Large intestine (tissue), 3 donors: Measurements from ENCODE around the gene CACNB1. TPM values are rescaled to one million over a fixed set of nuclear protein-coding genes. Genes with fewer than 3 reads are reported as not detected.
A peak's percentile ranks its signal among the peaks of the same experiment; 100 is the strongest.
"Not testable (repeated sequence)": the region's sequence is repeated elsewhere in the genome, so short reads cannot be mapped to it uniquely, and the experiment has no call there.

Experiments used
- DNase-seq, 2 donors: peaks; one replicate each; pipeline versions ENCODE4 v3.0.0 to v3.0.0-alpha.2; 2013
- H3K27ac ChIP-seq: one replicate; pipeline ENCODE4 v1.5.1; 2013; ENCODE audit warnings: low read length
- H3K27me3 ChIP-seq: 2 replicates; pipeline ENCODE4 v1.6.1; 2013; ENCODE audit warnings: low read length; ENCODE audit not compliant: control insufficient read depth, insufficient read depth
- H3K36me3 ChIP-seq: 2 replicates; pipeline ENCODE4 v1.6.1; 2013; ENCODE audit warnings: low read length; ENCODE audit not compliant: control insufficient read depth, insufficient read depth
- H3K4me1 ChIP-seq: one replicate; pipeline ENCODE4 v1.6.1; 2013; ENCODE audit warnings: low read length; ENCODE audit not compliant: control insufficient read depth, insufficient read depth
- H3K4me3 ChIP-seq: one replicate; pipeline ENCODE4 v1.5.1; 2013; ENCODE audit warnings: low read length
- H3K9me3 ChIP-seq: one replicate; pipeline ENCODE4 v1.6.1; 2013; ENCODE audit warnings: mild to moderate bottlenecking, low read depth, low read length, moderate library complexity; ENCODE audit not compliant: control insufficient read depth
- WGBS: methylation state at CpG from one replicate; pipeline ENCODE4 v1.1.5; 2013; ENCODE audit warnings: low lambda C conversion rate; ENCODE audit not compliant: insufficient coverage; 5-methylcytosine and 5-hydroxymethylcytosine counted together
- polyA plus RNA-seq: library from polyadenylated mRNA; unstranded; fragments of 120-200 nt; gene quantifications from one replicate; pipeline ENCODE4 v1.2.1, GENCODE V29; 2013

The CACNB1 gene
- polyA plus RNA-seq, 1 donor = 5.5 TPM

DNA sequence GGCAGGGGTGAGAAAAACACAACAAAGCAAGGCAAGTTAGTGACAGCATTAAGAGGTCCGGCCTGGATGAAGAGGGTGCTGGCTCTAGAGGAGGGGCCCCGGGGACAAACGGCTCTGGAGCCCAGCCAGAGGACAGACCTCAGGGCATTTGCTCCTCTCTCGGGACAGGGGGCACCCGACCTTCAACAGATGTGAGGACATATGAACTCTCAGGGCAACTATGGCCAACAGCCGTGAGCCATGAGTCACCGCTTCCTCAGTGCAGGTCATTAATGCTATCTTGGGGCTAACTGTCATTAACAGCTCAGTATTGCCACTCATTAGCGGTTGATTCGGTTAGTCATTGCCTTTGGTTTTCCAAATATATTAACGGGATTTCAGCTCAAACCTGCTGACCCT, 21.8 kb downstream of the CACNB1 start:
- H3K27me3 ChIP-seq = no peaks in the 10 kb centered on the region
- WGBS = no CpG with 5 or more reads among the region's 10 CpGs
- H3K4me3 ChIP-seq = no peak overlapping the region
- H3K4me1 ChIP-seq = no peaks in the 10 kb centered on the region
- H3K36me3 ChIP-seq = peaks cover 6% of the 10 kb centered on the region
- no peak for DNase-seq
- H3K27ac ChIP-seq = no peak overlapping the region
- no peaks in the 10 kb centered on the region for H3K9me3 ChIP-seq

DNA sequence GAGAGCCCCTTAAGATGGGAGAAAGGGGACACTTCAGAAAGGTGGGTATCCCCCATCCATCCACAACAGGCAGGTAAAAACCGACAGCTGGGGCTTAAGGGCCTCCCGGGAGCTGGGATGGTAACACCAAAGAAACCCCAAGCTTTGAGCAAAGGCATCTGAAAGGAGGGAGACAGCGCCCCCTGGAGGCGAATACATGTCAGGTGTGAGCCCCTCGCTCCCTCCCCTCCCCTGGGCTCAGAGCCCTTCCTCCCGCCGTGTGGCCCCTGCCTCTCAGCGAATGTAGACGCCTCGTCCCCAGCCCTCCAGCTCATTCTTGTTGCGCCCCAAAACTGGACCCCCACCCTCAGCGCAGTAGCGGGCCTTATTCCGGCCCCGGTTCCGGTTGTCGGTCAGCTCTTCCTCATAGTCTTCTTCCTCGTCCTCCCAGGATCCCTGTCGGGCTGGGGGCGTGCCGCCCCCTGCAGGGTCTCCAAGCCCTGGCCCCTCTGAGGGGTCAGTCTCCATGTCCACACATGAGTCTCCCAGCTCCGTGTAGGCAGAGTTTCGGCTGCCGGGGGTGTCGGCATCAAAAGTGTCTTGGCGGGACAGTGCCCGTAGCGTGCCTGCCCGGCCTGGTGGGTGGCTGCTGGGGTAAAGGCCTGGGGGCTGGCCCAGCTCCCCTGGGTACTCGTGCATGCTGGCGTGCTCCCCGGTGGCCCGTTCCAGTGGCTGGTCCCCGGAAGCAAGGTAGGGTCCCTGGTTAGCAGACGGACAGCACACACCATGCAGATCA, 22.4 kb downstream of the CACNB1 start:
- Histone ChIP-seq H3K27ac (no peak overlapping the region), H3K4me1 (no peaks in the 10 kb centered on the region), H3K9me3 (no peaks in the 10 kb centered on the region), H3K36me3 (peaks cover 6% of the 10 kb centered on the region), H3K27me3 (no peaks in the 10 kb centered on the region), H3K4me3 (no peak overlapping the region)
- peak in 1 of 2 donors; percentile 40 for DNase-seq
- WGBS = no CpG with 5 or more reads among the region's 35 CpGs

DNA sequence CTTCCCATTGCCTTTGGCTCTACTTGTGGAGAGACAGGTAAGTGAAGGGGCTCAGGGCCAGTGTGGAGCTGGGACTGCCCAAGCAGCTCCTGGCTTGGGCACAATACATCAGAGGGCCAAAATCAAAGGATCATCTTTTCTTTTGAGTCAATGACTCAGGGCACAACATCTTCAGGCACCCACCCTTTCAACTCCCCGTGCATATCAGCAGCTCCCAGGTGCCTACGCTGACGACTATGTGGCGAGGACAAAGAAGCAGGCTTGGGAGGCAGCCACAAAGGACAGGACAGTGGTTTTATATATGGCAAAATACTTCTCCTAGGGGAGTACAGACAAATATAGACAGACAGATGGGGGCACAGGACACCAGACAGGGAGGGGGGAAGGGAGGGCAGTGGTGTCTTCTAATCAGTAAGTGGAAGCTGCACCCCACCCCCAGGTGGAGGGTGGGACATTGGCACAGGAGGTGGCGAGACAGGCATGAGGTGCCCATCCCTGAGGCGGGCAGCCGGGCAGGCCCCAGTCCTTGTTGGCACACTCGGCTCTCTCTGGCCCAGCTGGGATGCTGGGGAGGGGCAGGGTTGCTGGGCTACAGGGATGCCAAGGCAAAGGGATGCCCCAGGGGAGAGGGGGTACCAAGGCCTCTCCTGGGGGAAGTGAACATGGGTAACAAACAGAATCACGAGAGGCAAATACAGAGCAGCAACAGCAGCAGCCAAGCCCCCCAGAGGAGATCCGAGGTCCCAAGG, 23.8 kb downstream of the CACNB1 start:
- WGBS = 100% methylated on average over 1 of the region's 10 CpGs
- Histone ChIP-seq H3K27me3 (no peaks in the 10 kb centered on the region), H3K4me1 (no peaks in the 10 kb centered on the region), H3K36me3 (peaks cover 6% of the 10 kb centered on the region), H3K9me3 (no peaks in the 10 kb centered on the region), H3K27ac (no peak overlapping the region), H3K4me3 (no peak overlapping the region)
- no peak for DNase-seq

DNA sequence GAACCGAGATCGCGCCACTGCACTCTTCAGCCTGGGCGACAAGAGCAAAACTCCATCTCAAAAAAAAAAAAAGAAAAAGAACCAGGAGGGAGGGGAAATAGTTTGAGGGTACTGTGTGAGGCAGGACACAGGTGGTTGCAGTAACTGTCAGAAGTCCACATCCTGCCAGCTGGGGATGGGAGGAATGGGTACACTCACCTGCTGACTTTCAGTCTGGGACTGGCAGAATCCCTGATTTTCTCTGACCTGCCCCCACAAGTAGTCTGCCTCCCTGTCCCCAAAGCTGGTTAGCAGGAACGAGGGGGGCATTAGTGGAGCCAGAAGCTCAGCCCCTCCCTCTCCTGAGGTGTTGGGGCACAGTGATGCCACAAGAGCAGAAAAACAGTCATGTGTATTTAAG, 24.4 kb downstream of the CACNB1 start:
- Histone ChIP-seq H3K36me3 (peaks cover 6% of the 10 kb centered on the region), H3K4me1 (no peaks in the 10 kb centered on the region), H3K27me3 (no peaks in the 10 kb centered on the region), H3K27ac (no peak overlapping the region), H3K4me3 (no peak overlapping the region), H3K9me3 (no peaks in the 10 kb centered on the region)
- DNase-seq = no peak
- WGBS = 80% methylated on average over 1 of the region's 5 CpGs

DNA sequence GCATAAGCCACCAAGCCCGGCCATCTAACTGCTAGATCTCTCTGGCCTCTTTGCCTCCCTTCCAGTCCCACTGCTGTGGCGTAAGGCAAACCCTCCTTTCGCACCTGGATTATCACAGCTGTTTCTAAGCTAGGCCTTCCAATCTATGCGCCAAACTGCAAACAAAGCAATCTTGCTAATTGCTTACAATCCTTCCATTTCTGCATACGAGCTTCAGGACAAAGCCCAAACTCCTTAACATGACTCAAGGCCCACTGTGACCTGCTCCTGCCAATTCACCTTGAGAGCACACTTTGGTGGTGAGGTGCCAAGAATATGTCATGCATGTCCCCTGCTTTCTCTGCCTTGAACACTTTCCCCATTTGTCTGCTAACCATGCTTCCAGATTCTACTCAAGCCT, 25.5 kb downstream of the CACNB1 start:
- DNase-seq = no peak

DNA sequence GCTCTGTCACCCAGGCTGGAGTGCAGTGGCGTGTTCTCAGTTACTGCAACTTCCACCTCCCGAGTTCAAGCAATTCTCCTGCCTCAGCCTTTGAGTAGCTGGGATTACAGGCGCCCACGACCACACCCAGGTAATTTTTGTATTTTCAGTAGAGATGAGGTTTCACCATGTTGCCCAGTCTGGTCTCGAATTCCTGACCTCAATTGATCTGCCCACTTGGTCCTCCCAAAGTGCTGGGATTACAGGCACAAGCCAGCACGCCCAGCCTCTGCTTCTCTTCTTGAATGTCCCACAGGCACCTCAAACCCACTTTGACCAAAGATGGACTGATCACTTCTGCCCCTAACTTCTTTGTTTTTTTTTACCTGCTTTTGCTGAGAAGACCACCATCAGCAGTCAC, 26.9 kb downstream of the CACNB1 start:
- no peak overlapping the region for H3K27ac ChIP-seq
- peaks cover 19% of the 10 kb centered on the region for H3K27me3 ChIP-seq
- H3K4me3 ChIP-seq = no peak overlapping the region
- H3K4me1 ChIP-seq = no peaks in the 10 kb centered on the region
- H3K9me3 ChIP-seq = peaks cover 1% of the 10 kb centered on the region
- WGBS = no CpG with 5 or more reads among the region's 6 CpGs
- no peak for DNase-seq
- no peaks in the 10 kb centered on the region for H3K36me3 ChIP-seq

More for the DNA sequence above, 25.5 kb downstream of the CACNB1 start:
- Histone ChIP-seq H3K9me3 (no peaks in the 10 kb centered on the region), H3K27ac (no peak overlapping the region), H3K27me3 (peaks cover 5% of the 10 kb centered on the region), H3K4me3 (no peak overlapping the region), H3K4me1 (no peaks in the 10 kb centered on the region), H3K36me3 (peaks cover 2% of the 10 kb centered on the region)
- no CpG with 5 or more reads among the region's 5 CpGs for WGBS

DNA sequence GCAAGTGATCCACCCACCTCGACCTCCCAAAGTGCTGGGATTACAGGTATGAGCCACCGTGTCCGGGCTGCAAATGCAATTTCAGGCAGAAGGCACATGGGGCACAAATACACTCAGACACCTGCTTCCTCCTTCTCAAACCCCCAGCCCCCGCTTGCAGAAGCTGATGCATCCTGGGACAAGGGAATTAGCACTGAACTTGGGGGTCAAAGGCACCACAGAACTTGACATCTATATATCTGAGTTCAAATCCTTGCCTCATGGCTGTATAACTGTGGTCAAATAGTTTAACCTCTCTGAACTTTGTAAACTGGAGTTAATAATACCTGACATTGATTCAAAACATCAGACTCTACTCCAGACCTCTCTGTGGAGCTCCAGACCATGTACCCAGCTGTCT, 27.4 kb downstream of the CACNB1 start:
- no peaks in the 10 kb centered on the region for H3K36me3 ChIP-seq
- no peak overlapping the region for H3K4me3 ChIP-seq
- no CpG with 5 or more reads among the region's 4 CpGs for WGBS
- no peak for DNase-seq
- H3K4me1 ChIP-seq = peaks cover 4% of the 10 kb centered on the region
- peaks cover 24% of the 10 kb centered on the region for H3K27me3 ChIP-seq
- no peak overlapping the region for H3K27ac ChIP-seq
- H3K9me3 ChIP-seq = peaks cover 5% of the 10 kb centered on the region

DNA sequence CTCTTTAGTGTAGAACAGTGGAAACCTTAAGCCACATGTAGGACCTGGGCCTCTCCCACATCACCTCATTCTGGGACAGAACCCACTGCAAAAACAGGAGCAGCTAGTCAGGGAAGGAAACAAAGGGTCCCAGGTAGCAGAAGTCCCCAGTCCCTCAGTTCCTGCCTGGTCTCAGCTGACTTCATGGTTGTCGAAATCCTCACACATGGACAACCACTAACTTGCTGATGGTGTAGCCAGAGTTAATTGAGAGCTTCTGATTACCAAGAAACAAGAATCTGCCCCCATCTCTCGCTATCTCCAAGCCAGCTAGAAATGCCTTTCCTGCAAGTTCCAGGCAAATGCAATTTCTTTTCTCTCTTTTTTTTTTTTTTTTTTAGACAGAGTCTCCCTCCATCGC, 28.0 kb downstream of the CACNB1 start:
- peaks cover 10% of the 10 kb centered on the region for H3K4me1 ChIP-seq
- H3K36me3 ChIP-seq = no peaks in the 10 kb centered on the region
- no peak overlapping the region for H3K4me3 ChIP-seq
- H3K27ac ChIP-seq = no peak overlapping the region
- 86% methylated on average over 1 of the region's 3 CpGs for WGBS
- peaks cover 30% of the 10 kb centered on the region for H3K27me3 ChIP-seq
- no peak for DNase-seq
- peaks cover 5% of the 10 kb centered on the region for H3K9me3 ChIP-seq

DNA sequence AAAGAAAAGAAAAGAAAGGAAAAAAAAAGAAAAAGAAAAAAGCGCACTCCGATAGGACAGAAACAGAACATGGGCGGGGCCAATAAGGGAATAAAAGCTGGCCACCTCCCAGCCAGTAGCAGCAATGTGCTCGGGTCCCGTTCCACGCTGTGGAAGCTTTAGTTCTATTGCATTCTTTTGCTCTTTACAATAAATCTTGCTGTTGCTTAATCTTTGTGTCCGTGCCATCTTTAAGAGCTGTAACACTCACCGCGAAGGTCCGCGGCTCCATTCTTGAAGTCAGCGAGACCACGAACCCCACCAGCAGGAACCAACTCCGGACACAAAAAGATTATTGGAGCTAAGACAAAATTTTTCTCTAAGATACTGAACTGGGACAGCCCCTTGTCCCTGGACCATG, 28.4 kb downstream of the CACNB1 start:
- Histone ChIP-seq H3K27me3 (peaks cover 34% of the 10 kb centered on the region), H3K4me3 (no peak overlapping the region), H3K9me3 (peaks cover 5% of the 10 kb centered on the region), H3K4me1 (peaks cover 11% of the 10 kb centered on the region), H3K36me3 (no peaks in the 10 kb centered on the region), H3K27ac (no peak overlapping the region)
- no peak for DNase-seq
- WGBS = no CpG with 5 or more reads among the region's 14 CpGs

DNA sequence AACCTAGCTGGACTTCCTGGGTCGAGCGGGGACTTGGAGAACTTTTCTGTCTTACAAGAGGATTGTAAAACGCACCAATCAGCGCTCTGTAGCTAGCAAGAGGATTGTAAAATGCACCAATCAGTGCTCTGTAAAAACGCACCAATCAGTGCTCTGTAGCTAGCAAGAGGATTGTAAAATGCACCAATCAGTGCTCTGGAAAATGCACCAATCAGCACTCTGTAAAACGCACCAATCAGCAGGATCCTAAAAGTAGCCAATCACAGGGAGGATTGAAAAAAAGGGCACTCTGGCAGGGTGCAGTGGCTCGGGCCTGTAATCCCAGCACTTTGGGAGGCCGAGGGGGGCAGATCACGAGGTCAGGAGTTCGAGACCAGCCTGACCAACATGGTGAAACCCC, 29.0 kb downstream of the CACNB1 start:
- peaks cover 11% of the 10 kb centered on the region for H3K4me1 ChIP-seq
- not testable (repeated sequence) for H3K36me3 ChIP-seq, H3K9me3 ChIP-seq, H3K27ac ChIP-seq, DNase-seq, H3K4me3 ChIP-seq
- H3K27me3 ChIP-seq = peaks cover 35% of the 10 kb centered on the region
- WGBS = no CpG with 5 or more reads among the region's 10 CpGs
